Loucy (cell line): ENCODE measurements around the gene VAV2.

Experiments used
- H2AFZ ChIP-seq: fragments of 200-600 bp; sonication (generic); 2 replicates; pipeline ENCODE4 v1.6.0; 2016; ENCODE audit warnings: antibody characterized with exemption, mild to moderate bottlenecking, low read length, moderate library complexity
- H3F3A ChIP-seq: fragments of 200-600 bp; 2 replicates; pipeline ENCODE4 v1.6.0; 2016; ENCODE audit warnings: antibody characterized with exemption, low read depth, mild to moderate bottlenecking
- H3K27me3 ChIP-seq: fragments of 200-600 bp; sonication (generic); 2 replicates; pipeline ENCODE4 v1.6.1; 2014; ENCODE audit warnings: low read length, mild to moderate bottlenecking; ENCODE audit not compliant: insufficient read depth, poor library complexity, severe bottlenecking
- H3K36me3 ChIP-seq: fragments of 200-600 bp; sonication (generic); 2 replicates; pipeline ENCODE4 v1.6.1; 2016; ENCODE audit warnings: low read length; ENCODE audit not compliant: insufficient read depth
- H3K4me1 ChIP-seq: fragments of 200-600 bp; sonication (generic); 2 replicates; pipeline ENCODE4 v1.5.1; 2014; ENCODE audit warnings: low read length, mild to moderate bottlenecking; ENCODE audit not compliant: insufficient read depth, poor library complexity, severe bottlenecking
- H3K4me2 ChIP-seq: fragments of 200-600 bp; sonication (generic); 2 replicates; pipeline ENCODE4 v1.6.0; 2014; ENCODE audit warnings: antibody characterized with exemption, low read length, low read depth, mild to moderate bottlenecking; ENCODE audit not compliant: poor library complexity, severe bottlenecking
- H3K4me3 ChIP-seq: fragments of 200-600 bp; sonication (generic); 2 replicates; pipeline ENCODE4 v1.5.1; 2014; ENCODE audit warnings: low read length, mild to moderate bottlenecking, mixed read lengths; ENCODE audit not compliant: poor library complexity, severe bottlenecking
- H3K79me2 ChIP-seq: fragments of 200-600 bp; sonication (generic); 2 replicates; pipeline ENCODE4 v1.6.1; 2014; ENCODE audit warnings: low read length; ENCODE audit not compliant: insufficient read depth
- H3K9ac ChIP-seq: fragments of 200-600 bp; sonication (generic); 2 replicates; pipeline ENCODE4 v1.6.0; 2014; ENCODE audit warnings: mild to moderate bottlenecking, low read depth, low read length, moderate library complexity; ENCODE audit not compliant: poor library complexity, severe bottlenecking
- H3K9me2 ChIP-seq: fragments of 200-600 bp; sonication (generic); replicated peaks from 2 replicates; pipeline ENCODE4 v1.6.1; 2016; ENCODE audit warnings: low read depth, low read length, mixed read lengths
- H3K9me3 ChIP-seq: fragments of 200-600 bp; sonication (generic); 2 replicates; pipeline ENCODE4 v1.6.1; 2014; ENCODE audit warnings: mild to moderate bottlenecking, antibody characterized with exemption, low read length, low read depth; ENCODE audit not compliant: insufficient read depth
- H4K20me1 ChIP-seq: fragments of 200-600 bp; sonication (generic); 2 replicates; pipeline ENCODE4 v1.6.0; 2014; ENCODE audit warnings: antibody characterized with exemption, low read length, mild to moderate bottlenecking; ENCODE audit not compliant: insufficient read depth, poor library complexity, severe bottlenecking
- EZH2phosphoT487 ChIP-seq: fragments of 200-600 bp; IDR thresholded peaks from 2 replicates; pipeline ENCODE4 v1.6.1; 2018; ENCODE audit warnings: antibody characterized with exemption, mild to moderate bottlenecking, moderate library complexity, borderline replicate concordance
- TF ChIP-seq, protein P1 (sequence below): fragments of 200-600 bp; sonication (generic); conservative IDR thresholded peaks from 2 replicates; pipeline ENCODE4 v1.5.1; 2014; ENCODE audit warnings: mild to moderate bottlenecking, antibody characterized with exemption, low read length

Gene VAV2

DNA sequence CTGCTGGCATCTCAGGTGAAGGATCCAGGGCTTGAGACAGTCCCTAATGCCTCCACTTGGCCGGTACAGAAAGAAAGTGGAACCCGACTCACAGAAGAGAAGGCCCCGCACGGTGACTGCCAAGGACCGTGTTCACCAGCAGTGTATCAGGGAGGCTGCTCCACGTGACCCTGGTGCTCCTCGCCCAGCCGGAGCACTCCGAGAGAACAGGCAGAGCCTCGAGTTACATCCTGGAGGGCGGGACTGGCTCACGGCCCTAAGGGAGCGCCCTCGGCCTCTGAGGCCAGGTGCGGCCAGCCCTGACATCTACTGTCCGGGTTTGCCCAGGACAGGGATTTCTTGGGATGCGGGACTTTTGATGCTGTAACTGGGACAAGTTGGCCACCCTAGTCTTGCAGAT is 149.9 kb downstream of the VAV2 start:
- Histone ChIP-seq H3K79me2 (no peaks in the 10 kb centered on the region; the same call in 1 of the 2 replicates), H3K4me2 (no peak overlapping the region), H3K9me2 (no peaks in the 10 kb centered on the region), H4K20me1 (no peaks in the 10 kb centered on the region), H3K36me3 (no peaks in the 10 kb centered on the region), H2AFZ (no peak overlapping the region), H3K9ac (no peak overlapping the region), H3K4me3 (no peak overlapping the region), H3K27me3 (no peaks in the 10 kb centered on the region), H3K9me3 (no peaks in the 10 kb centered on the region), H3F3A (no peaks in the 10 kb centered on the region), H3K4me1 (peaks cover 5% of the 10 kb centered on the region)
- TF ChIP-seq, protein P1, sequence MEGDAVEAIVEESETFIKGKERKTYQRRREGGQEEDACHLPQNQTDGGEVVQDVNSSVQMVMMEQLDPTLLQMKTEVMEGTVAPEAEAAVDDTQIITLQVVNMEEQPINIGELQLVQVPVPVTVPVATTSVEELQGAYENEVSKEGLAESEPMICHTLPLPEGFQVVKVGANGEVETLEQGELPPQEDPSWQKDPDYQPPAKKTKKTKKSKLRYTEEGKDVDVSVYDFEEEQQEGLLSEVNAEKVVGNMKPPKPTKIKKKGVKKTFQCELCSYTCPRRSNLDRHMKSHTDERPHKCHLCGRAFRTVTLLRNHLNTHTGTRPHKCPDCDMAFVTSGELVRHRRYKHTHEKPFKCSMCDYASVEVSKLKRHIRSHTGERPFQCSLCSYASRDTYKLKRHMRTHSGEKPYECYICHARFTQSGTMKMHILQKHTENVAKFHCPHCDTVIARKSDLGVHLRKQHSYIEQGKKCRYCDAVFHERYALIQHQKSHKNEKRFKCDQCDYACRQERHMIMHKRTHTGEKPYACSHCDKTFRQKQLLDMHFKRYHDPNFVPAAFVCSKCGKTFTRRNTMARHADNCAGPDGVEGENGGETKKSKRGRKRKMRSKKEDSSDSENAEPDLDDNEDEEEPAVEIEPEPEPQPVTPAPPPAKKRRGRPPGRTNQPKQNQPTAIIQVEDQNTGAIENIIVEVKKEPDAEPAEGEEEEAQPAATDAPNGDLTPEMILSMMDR = no peak
- no peak for TF ChIP-seq EZH2phosphoT487

DNA sequence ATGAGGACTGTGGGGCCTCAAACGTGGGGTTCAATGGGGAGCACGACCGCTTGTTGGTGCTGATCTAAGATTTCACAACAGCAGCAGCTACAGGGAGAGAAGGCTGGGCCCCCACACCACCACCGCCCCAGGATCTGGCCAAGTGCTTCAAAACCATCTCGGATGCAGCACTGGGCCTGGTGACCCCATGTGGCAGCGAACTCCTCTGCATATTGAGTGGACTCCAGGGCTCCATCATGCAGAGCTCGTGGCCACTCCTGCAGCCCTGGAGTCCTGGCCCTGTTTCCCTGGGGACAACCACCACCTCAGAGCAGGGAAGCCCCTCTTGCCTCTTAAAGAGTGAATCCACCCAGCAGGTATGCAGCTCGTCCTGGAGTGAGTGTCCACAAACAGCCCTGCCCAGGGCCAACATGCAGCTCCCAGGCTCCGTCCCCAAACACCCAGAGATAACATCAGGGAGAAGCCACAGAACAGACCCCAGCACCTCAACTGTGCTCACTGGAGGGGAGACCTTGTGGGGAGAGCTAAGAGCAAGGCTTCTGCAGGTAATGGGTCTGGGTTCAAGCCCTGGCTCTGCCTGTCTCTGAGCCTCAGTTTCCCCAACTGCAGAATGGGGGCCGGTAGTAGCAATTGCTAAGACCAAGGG is 150.8 kb downstream of the VAV2 start:
- Histone ChIP-seq H3K9ac (no peak overlapping the region), H3K4me3 (no peak overlapping the region), H3K36me3 (no peaks in the 10 kb centered on the region), H3K9me2 (no peaks in the 10 kb centered on the region), H3K4me2 (no peak overlapping the region), H3K79me2 (no peaks in the 10 kb centered on the region; the same call in 1 of the 2 replicates), H4K20me1 (no peaks in the 10 kb centered on the region), H3K4me1 (peaks cover 5% of the 10 kb centered on the region), H3K9me3 (no peaks in the 10 kb centered on the region), H3K27me3 (no peaks in the 10 kb centered on the region), H3F3A (no peaks in the 10 kb centered on the region), H2AFZ (no peak overlapping the region)
- no peak for TF ChIP-seq EZH2phosphoT487
- TF ChIP-seq, protein P1 = no peak

DNA sequence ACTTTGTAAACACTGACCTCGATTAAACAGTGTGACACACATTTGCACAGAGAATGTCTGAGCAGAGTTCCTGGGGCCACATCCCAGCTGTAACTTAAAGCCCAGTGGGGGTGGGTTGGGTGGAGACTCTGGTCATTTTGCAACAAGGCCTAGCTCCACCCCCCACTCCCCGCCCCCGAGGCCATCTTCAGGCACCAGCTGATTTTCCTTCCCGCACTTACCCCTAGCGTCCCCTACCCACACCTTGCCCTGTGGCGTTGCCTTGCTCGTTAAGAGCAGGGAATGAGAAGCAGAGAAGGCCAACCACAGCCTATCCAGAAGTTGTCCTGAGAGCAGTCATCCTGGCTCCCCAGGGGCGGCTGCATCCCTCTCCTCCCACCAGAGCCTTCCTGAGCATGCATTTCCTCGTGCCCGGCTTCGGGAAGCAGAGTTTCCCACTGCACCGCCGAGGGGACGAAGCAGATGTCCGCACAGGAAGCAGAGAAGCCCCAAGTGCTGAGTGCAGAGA is 152.2 kb downstream of the VAV2 start:
- Histone ChIP-seq H3K27me3 (no peaks in the 10 kb centered on the region), H3K4me1 (no peaks in the 10 kb centered on the region), H3K9me2 (no peaks in the 10 kb centered on the region), H3K4me2 (no peak overlapping the region), H3K9ac (no peak overlapping the region), H3F3A (no peaks in the 10 kb centered on the region), H3K4me3 (no peak overlapping the region), H3K36me3 (no peaks in the 10 kb centered on the region), H3K79me2 (no peaks in the 10 kb centered on the region), H4K20me1 (no peaks in the 10 kb centered on the region), H3K9me3 (no peaks in the 10 kb centered on the region), H2AFZ (no peak overlapping the region)
- no peak for TF ChIP-seq EZH2phosphoT487
- TF ChIP-seq, protein P1 = no peak
